Neuronal stem cell (in vitro differentiated cells): ENCODE data around the gene NECTIN1.
A peak's percentile ranks its signal among the peaks of the same experiment; 100 is the strongest.

ENCODE experiments used
- DNase-seq: peaks from one replicate; pipeline ENCODE4 v3.0.0-alpha.2; 2013; ENCODE audit warnings: low spot score
- H2AFZ ChIP-seq: one replicate; pipeline ENCODE4 v1.6.1; 2013; ENCODE audit warnings: mild to moderate bottlenecking, low read length, inconsistent platforms
- H2AK5ac ChIP-seq: 2 replicates; pipeline ENCODE4 v1.6.1; 2013; ENCODE audit warnings: low read depth, mild to moderate bottlenecking, inconsistent platforms, low read length, moderate library complexity, mixed read lengths
- H2BK120ac ChIP-seq: 2 replicates; pipeline ENCODE4 v1.6.1; 2013; ENCODE audit warnings: low read depth, mild to moderate bottlenecking, inconsistent platforms, low read length, moderate library complexity, mixed read lengths
- H2BK12ac ChIP-seq: one replicate; pipeline ENCODE4 v1.6.1; 2013; ENCODE audit warnings: low read length, inconsistent platforms
- H2BK15ac ChIP-seq: 2 replicates; pipeline ENCODE4 v1.6.1; 2013; ENCODE audit warnings: mild to moderate bottlenecking, low read length, inconsistent platforms, mixed read lengths
- H2BK5ac ChIP-seq: one replicate; pipeline ENCODE4 v1.6.1; 2013; ENCODE audit warnings: inconsistent platforms, mild to moderate bottlenecking, low read length, moderate library complexity
- H3K14ac ChIP-seq: one replicate; pipeline ENCODE4 v1.6.1; 2013; ENCODE audit warnings: low read length, inconsistent platforms
- H3K18ac ChIP-seq: 2 replicates; pipeline ENCODE4 v1.6.1; 2013; ENCODE audit warnings: low read length, inconsistent platforms
- H3K23ac ChIP-seq: 2 replicates; pipeline ENCODE4 v1.6.1; 2013; ENCODE audit warnings: low read depth, mild to moderate bottlenecking, mixed read lengths, low read length, inconsistent platforms; ENCODE audit not compliant: poor library complexity
- H3K27ac ChIP-seq: replicated peaks from 3 replicates; pipeline ENCODE4 v1.5.1; 2013; ENCODE audit warnings: low read length, inconsistent platforms
- H3K27me3 ChIP-seq, 3 experiments: 2 replicates each; pipeline ENCODE4 v1.6.1; 2013; ENCODE audit warnings: low read length in 3 of 3, mild to moderate bottlenecking in 2 of 3, inconsistent platforms in 1 of 3, low read depth in 1 of 3, mixed read lengths in 1 of 3, moderate library complexity in 1 of 3; ENCODE audit not compliant: control insufficient read depth in 3 of 3, insufficient read depth in 3 of 3
- H3K36me3 ChIP-seq, 2 donors: replicated peaks in 1 of 2; 2 replicates each; pipeline ENCODE4 v1.6.1; 2013; ENCODE audit warnings: low read length in 2 of 2; ENCODE audit not compliant: control insufficient read depth in 2 of 2, insufficient read depth in 2 of 2
- H3K4ac ChIP-seq: 2 replicates; pipeline ENCODE4 v1.6.1; 2013; ENCODE audit warnings: inconsistent platforms, mild to moderate bottlenecking, low read length, moderate library complexity
- H3K4me1 ChIP-seq, 2 donors: 1 replicate in 1 of 2; 2 replicates in 1 of 2; pipeline ENCODE4 v1.6.1; 2013; ENCODE audit warnings: low read length in 2 of 2, low read depth in 1 of 2; ENCODE audit not compliant: control insufficient read depth in 2 of 2, insufficient read depth in 1 of 2
- H3K4me2 ChIP-seq: one replicate; pipeline ENCODE4 v1.6.1; 2013; ENCODE audit warnings: mild to moderate bottlenecking, low read length, inconsistent platforms; ENCODE audit not compliant: insufficient read depth, poor library complexity, severe bottlenecking
- H3K4me3 ChIP-seq, 2 donors: 2 replicates each; pipeline ENCODE4 v1.5.1; 2013; ENCODE audit warnings: low read length in 2 of 2, mild to moderate bottlenecking in 2 of 2, inconsistent platforms in 1 of 2, moderate library complexity in 1 of 2
- H3K79me1 ChIP-seq: one replicate; pipeline ENCODE4 v1.6.1; 2013; ENCODE audit warnings: low read depth, mild to moderate bottlenecking, inconsistent platforms, low read length, moderate library complexity
- H3K9ac ChIP-seq: one replicate; pipeline ENCODE4 v1.6.1; 2013; ENCODE audit warnings: mild to moderate bottlenecking, low read depth, low read length, inconsistent platforms; ENCODE audit not compliant: poor library complexity
- H3K9me3 ChIP-seq, 2 donors: replicated peaks in 1 of 2; 2 replicates each; pipeline versions ENCODE3 to v1.6.1; 2013; ENCODE audit warnings: low read length in 2 of 2, mild to moderate bottlenecking in 2 of 2, inconsistent platforms in 1 of 2, low read depth in 1 of 2, mixed read lengths in 1 of 2, moderate library complexity in 1 of 2; ENCODE audit not compliant: control insufficient read depth in 2 of 2, insufficient read depth in 1 of 2
- H4K8ac ChIP-seq: one replicate; pipeline ENCODE4 v1.6.1; 2013; ENCODE audit warnings: low read depth, mild to moderate bottlenecking, inconsistent platforms, low read length, moderate library complexity
- H4K91ac ChIP-seq: one replicate; pipeline ENCODE4 v1.6.1; 2013; ENCODE audit warnings: low read length, low read depth, mild to moderate bottlenecking, inconsistent platforms; ENCODE audit not compliant: poor library complexity
- WGBS, 2 donors: extraction: QIAGEN DNeasy Blood & Tissue Kit; methylation state at CpG; one replicate each; pipeline ENCODE4 v1.1.7; 2013; ENCODE audit warnings: missing lambda C conversion rate in 2 of 2, mixed read lengths in 1 of 2; ENCODE audit not compliant: insufficient read length in 2 of 2, insufficient replicate concordance in 1 of 2; ENCODE audit errors: extremely low coverage in 2 of 2; 5-methylcytosine and 5-hydroxymethylcytosine counted together

Gene NECTIN1

GRCh38 chr11:119754199-119754598 lies 25.2 kb upstream of the NECTIN1 start:
- H3K9ac ChIP-seq: no peak overlapping the region
- no peaks in the 10 kb centered on the region for H3K36me3 ChIP-seq
- H3K27ac ChIP-seq: no peak overlapping the region
- H3K4me2 ChIP-seq: no peak overlapping the region
- no peak overlapping the region for H2BK12ac ChIP-seq
- WGBS, 2 donors: no CpG with 5 or more reads among the region's 4 CpGs
- no peak overlapping the region for H3K4me3 ChIP-seq
- no peak overlapping the region for H4K8ac ChIP-seq
- H2BK15ac ChIP-seq: no peak overlapping the region
- H3K79me1 ChIP-seq: no peaks in the 10 kb centered on the region
- H2AK5ac ChIP-seq: no peak overlapping the region
- H4K91ac ChIP-seq: no peak overlapping the region
- no peak overlapping the region for H3K14ac ChIP-seq
- H3K23ac ChIP-seq: no peak overlapping the region
- H3K9me3 ChIP-seq: no peaks in the 10 kb centered on the region
- H2BK120ac ChIP-seq: no peak overlapping the region
- no peak overlapping the region for H3K4ac ChIP-seq
- H3K18ac ChIP-seq: no peak overlapping the region
- H2AFZ ChIP-seq: no peak overlapping the region
- peaks cover 0 to 13% of the 10 kb centered on the region in 2 donors for H3K4me1 ChIP-seq
- H3K27me3 ChIP-seq: peaks cover 0 to 63% (median 0%) of the 10 kb centered on the region in 3 experiments
- H2BK5ac ChIP-seq: no peak overlapping the region
- no peak for DNase-seq

- no peak overlapping the region for H2AFZ ChIP-seq
- H2BK15ac ChIP-seq: no peak overlapping the region
- no peak for DNase-seq
- no peaks in the 10 kb centered on the region for H3K36me3 ChIP-seq
- no peak overlapping the region for H2BK5ac ChIP-seq
- no peak overlapping the region for H3K27ac ChIP-seq
- H3K14ac ChIP-seq: no peak overlapping the region
- no peak overlapping the region for H4K91ac ChIP-seq
- no peak overlapping the region for H3K4ac ChIP-seq
- no peak overlapping the region for H2AK5ac ChIP-seq
- H2BK120ac ChIP-seq: no peak overlapping the region
- H3K4me2 ChIP-seq: no peak overlapping the region
- no peak overlapping the region for H3K4me3 ChIP-seq
- no peak overlapping the region for H4K8ac ChIP-seq
- no peaks in the 10 kb centered on the region for H3K9me3 ChIP-seq
- H2BK12ac ChIP-seq: no peak overlapping the region
- no peak overlapping the region for H3K23ac ChIP-seq
- no peak overlapping the region for H3K18ac ChIP-seq
- peaks cover 0 to 13% of the 10 kb centered on the region in 2 donors for H3K4me1 ChIP-seq
- H3K79me1 ChIP-seq: no peaks in the 10 kb centered on the region
- no CpG with 5 or more reads among the region's 3 CpGs for WGBS, 2 donors
- H3K9ac ChIP-seq: no peak overlapping the region
- peaks cover 0 to 68% (median 0%) of the 10 kb centered on the region in 3 experiments for H3K27me3 ChIP-seq
Observed at GRCh38 chr11:119752946-119753345, 23.9 kb upstream of the NECTIN1 start.

GRCh38 chr11:119752345-119752871 lies 23.4 kb upstream of the NECTIN1 start:
- H2BK15ac ChIP-seq: no peak overlapping the region
- no CpG with 5 or more reads among the region's 5 CpGs for WGBS, 2 donors
- H3K4me2 ChIP-seq: no peak overlapping the region
- H2BK120ac ChIP-seq: no peak overlapping the region
- peak overlapping the region; percentile 39 for H2AK5ac ChIP-seq
- H3K79me1 ChIP-seq: no peaks in the 10 kb centered on the region
- H3K18ac ChIP-seq: peak overlapping the region; percentile 77
- H2BK12ac ChIP-seq: peak overlapping the region; percentile 27
- H4K8ac ChIP-seq: no peak overlapping the region
- H3K23ac ChIP-seq: peak overlapping the region; percentile 23
- H3K9me3 ChIP-seq: no peaks in the 10 kb centered on the region
- no peak overlapping the region for H3K4me3 ChIP-seq
- no peak overlapping the region for H4K91ac ChIP-seq
- H3K4ac ChIP-seq: no peak overlapping the region
- no peak overlapping the region for H3K14ac ChIP-seq
- no peak overlapping the region for H2AFZ ChIP-seq
- H3K4me1 ChIP-seq: peaks cover 0 to 13% of the 10 kb centered on the region in 2 donors
- no peak for DNase-seq
- peaks cover 0 to 66% (median 0%) of the 10 kb centered on the region in 3 experiments for H3K27me3 ChIP-seq
- no peak overlapping the region for H3K27ac ChIP-seq
- no peak overlapping the region for H3K9ac ChIP-seq
- H3K36me3 ChIP-seq: no peaks in the 10 kb centered on the region
- no peak overlapping the region for H2BK5ac ChIP-seq

- Histone ChIP-seq H2BK5ac (no peak overlapping the region), H3K4ac (no peak overlapping the region), H2BK12ac (no peak overlapping the region), H3K79me1 (no peaks in the 10 kb centered on the region), H3K9me3 (no peaks in the 10 kb centered on the region), H4K8ac (no peak overlapping the region), H3K23ac (no peak overlapping the region), H3K18ac (no peak overlapping the region), H2BK120ac (peak overlapping the region; percentile 6), H4K91ac (no peak overlapping the region), H3K4me2 (no peak overlapping the region), H3K27ac (no peak overlapping the region), H2AFZ (no peak overlapping the region), H2AK5ac (peak overlapping the region; percentile 8), H2BK15ac (no peak overlapping the region), H3K27me3 (peaks cover 0 to 54% (median 0%) of the 10 kb centered on the region in 3 experiments), H3K14ac (peak overlapping the region; percentile 75), H3K4me1 (peaks cover 0 to 6% of the 10 kb centered on the region in 2 donors), H3K4me3 (no peak overlapping the region), H3K9ac (no peak overlapping the region), H3K36me3 (no peaks in the 10 kb centered on the region)
- DNase-seq: no peak
- WGBS, 2 donors: no CpG with 5 or more reads among the region's 8 CpGs
Observed at GRCh38 chr11:119750056-119750455, 21.1 kb upstream of the NECTIN1 start.
